GM19463 (cell line): ENCODE measurements around the gene USP24.

Experiments
- ATAC-seq: cut with Tn5 transposase; IDR thresholded peaks from one replicate; pipeline ENCODE4 v1.9.1; 2021; ENCODE audit warnings: mild to moderate bottlenecking, moderate library complexity; ENCODE audit not compliant: unreplicated experiment

Gene USP24

GRCh38 chr1:55057270-55057955, 157.8 kb downstream of the USP24 start:
- ATAC-seq, result no peak

- no peak for ATAC-seq
Observed at GRCh38 chr1:55056632-55056992, 158.6 kb downstream of the USP24 start.

DNA sequence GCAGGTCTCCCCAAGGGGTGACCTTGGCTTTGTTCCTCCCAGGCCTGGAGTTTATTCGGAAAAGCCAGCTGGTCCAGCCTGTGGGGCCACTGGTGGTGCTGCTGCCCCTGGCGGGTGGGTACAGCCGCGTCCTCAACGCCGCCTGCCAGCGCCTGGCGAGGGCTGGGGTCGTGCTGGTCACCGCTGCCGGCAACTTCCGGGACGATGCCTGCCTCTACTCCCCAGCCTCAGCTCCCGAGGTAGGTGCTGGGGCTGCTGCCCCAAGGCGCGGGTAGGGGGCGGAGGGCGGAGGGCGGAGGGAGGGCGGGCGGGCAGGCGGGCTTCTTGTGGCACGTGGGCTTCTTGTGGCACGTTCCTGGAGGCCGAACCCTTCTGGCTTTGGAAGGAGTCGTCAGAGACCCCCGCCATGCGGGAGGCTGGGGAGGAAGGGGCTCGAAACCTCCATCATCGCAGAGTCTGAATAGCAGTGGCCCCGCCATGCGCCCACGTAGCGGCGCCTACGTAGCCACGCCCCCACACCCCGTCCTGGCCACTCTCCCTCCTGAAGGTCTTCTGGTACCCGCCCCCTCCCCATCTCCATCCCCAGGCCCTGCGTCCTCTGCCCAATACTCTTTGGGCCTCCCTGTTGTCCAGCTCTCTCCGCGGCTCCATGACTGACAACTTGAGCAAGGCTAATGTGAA, 159.1 kb downstream of the USP24 start:
- ATAC-seq, result no peak

GRCh38 chr1:55055084-55055882, 159.9 kb downstream of the USP24 start:
- no peak for ATAC-seq

GRCh38 chr1:55054396-55054795, 160.8 kb downstream of the USP24 start:
- no peak for ATAC-seq

GRCh38 chr1:55053265-55053954, 161.8 kb downstream of the USP24 start:
- no peak for ATAC-seq

- no peak for ATAC-seq
Observed at GRCh38 chr1:55052221-55053142, 162.7 kb downstream of the USP24 start.

GRCh38 chr1:55051621-55052020, 163.5 kb downstream of the USP24 start:
- no peak for ATAC-seq

DNA sequence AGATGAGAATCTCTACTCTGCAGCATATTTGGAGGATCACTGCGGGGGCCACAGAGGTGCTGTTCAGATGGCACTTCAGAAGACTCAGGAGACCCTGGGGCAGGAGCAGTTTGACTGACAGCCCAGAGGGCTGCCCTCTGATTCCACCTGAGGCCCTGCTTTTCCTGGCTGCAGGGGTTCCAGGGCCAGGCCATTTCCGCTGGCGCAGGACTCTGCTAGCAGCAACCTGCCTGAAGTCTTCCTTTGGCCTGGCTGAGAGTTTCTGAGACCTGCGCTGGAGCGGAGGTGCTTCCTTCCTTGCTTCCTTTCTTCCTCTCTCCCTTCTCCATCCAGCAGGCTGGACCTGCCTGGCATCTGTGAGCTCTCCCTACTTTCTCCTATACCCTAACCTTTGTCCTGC, 164.0 kb downstream of the USP24 start:
- no peak for ATAC-seq

DNA sequence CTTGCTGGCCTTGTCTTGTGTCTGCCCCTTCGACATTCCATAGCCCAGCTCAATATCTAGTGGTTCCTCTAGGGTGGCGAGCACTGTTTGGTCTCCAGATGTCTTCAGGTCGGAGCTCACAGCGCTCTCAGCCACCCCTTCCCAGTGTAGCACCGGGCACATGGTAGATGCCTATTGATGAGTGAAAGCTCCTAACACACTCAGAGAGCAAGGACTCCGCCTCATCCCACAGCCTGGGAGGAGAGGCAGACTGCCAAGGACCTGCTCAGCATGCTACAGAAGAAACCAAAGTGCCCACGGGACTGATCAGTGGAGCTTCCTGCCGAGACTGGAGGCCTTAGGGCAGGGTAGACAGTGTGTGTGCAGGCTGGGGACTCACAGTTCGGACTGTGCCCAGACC, 164.9 kb downstream of the USP24 start:
- ATAC-seq, result no peak

DNA sequence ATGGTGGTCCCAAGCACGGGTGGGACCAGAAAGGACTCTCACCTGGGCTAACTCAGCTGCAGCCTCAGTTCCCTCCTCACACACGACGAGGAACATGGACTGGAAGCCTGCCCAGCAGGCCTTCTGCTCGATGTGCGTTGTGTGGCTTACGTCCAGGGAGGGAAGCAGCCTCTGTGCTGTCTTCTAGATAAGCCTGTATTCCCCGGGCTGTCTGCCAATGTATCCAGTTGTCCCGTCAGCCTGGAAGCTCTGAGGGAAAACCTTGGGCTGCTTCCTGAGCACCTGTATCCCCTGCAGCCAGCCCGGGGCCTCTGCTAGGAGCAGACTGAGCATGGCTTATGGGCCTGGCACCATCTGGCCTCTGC, 165.3 kb downstream of the USP24 start:
- ATAC-seq, result no peak

DNA sequence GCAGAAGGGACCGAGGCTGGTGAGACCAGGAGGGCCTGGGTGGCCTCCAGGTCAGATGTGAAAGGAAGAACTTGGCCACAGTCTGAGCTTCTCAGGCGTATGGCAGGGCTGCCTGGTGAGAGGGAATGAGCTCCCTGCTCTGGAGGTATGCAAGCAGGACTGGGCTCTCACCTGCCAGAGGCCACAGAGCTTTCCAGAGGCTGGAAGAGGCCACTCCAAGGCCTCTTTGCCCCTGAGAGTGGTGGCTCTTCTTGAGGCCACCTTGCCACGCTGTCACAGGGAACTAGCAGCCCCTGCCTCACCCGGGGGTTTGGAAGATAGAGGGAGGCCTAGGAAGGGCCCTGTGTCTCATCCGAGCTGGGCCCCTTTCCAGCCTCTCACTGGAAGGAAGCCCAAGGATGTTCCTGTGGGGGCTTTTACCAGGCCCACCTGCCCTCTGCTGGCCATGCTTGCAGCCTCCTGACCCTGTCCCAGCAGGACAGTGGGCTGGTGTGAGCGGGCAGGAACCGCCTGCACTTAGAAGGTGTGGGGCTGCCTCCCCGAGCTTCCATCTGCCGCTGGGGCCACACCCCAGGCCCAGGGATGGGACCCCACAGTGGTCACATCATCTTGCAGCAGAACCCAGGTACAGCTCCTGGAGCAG, 165.8 kb downstream of the USP24 start:
- ATAC-seq, result no peak

DNA sequence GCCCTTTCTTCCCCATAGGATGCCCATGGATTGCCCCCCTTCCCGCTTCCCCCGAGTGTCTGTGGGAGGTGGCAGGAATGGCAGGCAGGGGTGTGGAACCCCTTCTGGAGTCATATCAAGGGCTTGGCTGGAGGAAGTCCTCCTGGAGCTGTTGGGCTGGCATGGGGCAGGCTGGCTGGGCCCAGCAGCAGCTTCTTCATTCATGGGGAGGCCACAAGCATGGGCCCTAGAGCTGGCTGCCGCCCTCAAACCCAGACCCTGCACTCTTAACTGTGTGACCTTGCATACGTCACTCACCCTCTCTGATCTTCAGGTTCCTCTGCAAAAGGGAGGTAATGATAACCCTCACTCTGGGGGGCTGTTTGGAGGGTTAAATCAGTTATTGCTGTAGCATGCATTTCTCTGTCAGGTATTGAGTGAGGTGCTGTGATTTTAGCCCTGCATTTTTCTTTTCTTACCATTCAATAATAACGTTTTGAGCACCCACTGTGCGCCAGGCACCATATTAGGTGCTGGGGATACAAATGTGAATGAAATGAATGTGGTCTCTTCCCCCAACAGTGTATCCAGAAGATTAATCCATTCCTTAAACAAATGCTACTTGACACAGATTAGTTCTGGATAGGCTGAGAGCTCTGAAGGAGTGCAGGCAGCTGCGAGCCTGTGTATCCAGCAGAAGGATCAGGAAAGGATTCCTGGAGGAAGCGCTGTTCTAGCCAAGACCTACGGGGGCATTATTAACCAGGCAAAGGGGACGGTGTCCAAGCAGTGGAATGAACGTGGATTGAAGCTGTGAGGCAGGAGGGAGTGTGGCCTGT, 166.5 kb downstream of the USP24 start:
- no peak for ATAC-seq

DNA sequence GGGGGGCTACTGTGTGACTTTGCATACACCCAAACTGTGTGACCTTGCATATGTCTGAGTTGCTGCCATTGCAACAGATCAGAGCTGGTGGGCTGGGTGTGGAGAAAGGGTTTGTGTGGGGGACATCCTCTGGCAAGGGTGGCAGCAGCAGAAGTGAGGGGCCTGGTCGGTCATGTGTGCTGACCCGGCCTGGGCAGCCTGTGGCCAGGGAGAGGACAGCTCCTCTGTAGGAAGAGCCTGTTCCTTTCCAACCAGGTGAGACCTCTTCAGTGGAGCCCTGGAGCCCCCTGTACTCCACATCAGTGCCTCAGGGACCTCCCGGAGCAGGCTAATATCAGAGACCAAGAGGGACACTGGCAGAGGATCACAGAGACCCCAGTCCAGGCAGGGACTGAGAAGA, 167.6 kb downstream of the USP24 start:
- ATAC-seq, result no peak

DNA sequence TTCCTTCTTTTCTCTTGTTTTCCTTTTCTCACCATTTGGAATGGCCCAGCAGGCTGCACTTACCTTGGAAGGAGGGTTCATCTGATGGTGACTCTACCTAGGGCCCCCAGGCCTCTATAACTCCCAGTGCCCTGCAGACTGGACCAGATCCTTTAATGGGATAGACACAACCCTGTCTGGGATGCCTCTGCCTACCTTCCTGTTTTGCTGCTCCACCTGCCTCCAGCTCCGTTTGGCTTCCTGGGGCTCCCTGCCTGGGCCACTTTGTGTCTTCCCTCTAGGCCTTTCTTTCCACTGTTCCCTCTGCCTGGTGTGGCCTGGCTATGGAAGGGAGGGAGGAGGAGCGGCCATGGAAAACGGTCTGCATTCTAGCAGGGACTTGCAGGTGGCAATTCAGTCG, 168.3 kb downstream of the USP24 start:
- no peak for ATAC-seq

GRCh38 chr1:55045430-55045829, 169.7 kb downstream of the USP24 start:
- no peak for ATAC-seq

DNA sequence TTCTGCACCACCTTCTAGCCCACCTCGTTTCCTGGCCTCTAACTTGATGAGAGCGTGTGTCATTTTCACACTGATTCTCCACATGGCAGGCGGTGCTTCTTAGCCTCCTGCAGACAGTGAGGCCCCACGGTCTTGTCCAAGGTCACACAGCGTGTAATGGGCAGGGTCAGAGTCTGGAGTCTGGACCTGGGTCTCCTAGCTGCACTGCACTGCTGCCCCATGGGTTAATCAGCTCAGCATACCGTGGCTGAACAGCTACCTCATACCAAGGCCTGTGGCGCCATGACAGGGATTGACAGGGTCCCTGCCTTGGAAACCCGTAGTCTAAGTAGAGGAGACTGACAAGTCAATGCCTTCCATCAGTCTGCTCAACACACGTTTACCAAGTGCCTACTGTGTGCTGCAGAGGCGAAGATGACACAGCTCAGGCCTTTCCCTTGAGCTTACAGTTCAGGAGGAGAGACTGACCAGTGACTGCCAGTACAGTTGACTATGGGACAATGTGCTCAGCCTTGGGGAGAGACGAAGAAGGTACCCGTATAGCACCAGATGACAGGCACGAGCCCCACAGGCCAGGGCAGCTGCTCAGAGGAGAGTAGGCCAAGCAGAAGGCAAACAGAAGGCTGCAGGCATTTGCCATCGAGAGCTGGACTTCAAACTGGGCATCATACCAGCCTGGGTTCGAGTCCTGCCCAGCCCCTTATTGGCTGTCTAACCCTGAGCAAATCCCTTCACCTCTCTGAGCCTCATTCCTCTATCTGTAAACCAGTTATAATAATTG, 170.4 kb downstream of the USP24 start:
- ATAC-seq, result no peak

GRCh38 chr1:55043726-55044125, 171.4 kb downstream of the USP24 start:
- no peak for ATAC-seq
